ENCODE data around the gene RNU6-1.

RNU6-1 gene

GRCh38 chr15:67839929-67840748 is at the start of gene RNU6-1:
Gene RNU6-1, minus strand, starts transcription at chr15:67840045.
- peak; percentile 94 to 96 for DNase-seq

- no peak for DNase-seq
These were observed 47.9 kb upstream of the RNU6-1 start for GRCh38 chr15:67887776-67888175.

GRCh38 chr15:67885861-67886260 is 46.0 kb upstream of the RNU6-1 start:
- no peak for DNase-seq

- DNase-seq: no peak
These were observed 45.3 kb upstream of the RNU6-1 start for GRCh38 chr15:67885175-67885523.

GRCh38 chr15:67884514-67885174 is 44.8 kb upstream of the RNU6-1 start:
- DNase-seq: peak; percentile 59 to 68

- no peak for DNase-seq
These were observed 44.2 kb upstream of the RNU6-1 start for GRCh38 chr15:67884009-67884408.

- DNase-seq: no peak
These were observed 43.5 kb upstream of the RNU6-1 start for GRCh38 chr15:67883234-67883773.

GRCh38 chr15:67882487-67883233 is 42.8 kb upstream of the RNU6-1 start:
- no peak for DNase-seq

GRCh38 chr15:67880651-67881182 is 40.9 kb upstream of the RNU6-1 start:
- no peak for DNase-seq

- DNase-seq: no peak
These were observed 39.7 kb upstream of the RNU6-1 start for GRCh38 chr15:67879440-67880129.

GRCh38 chr15:67878712-67879206 is 38.9 kb upstream of the RNU6-1 start:
- no peak for DNase-seq

GRCh38 chr15:67873777-67874176 is 33.9 kb upstream of the RNU6-1 start:
- no peak for DNase-seq

GRCh38 chr15:67870868-67871408 is 31.1 kb upstream of the RNU6-1 start:
- no peak for DNase-seq

GRCh38 chr15:67869701-67870100 is 29.9 kb upstream of the RNU6-1 start:
- no peak for DNase-seq

- no peak for DNase-seq
These were observed 25.9 kb upstream of the RNU6-1 start for GRCh38 chr15:67865766-67866165.

GRCh38 chr15:67865331-67865730 is 25.5 kb upstream of the RNU6-1 start:
- no peak for DNase-seq

GRCh38 chr15:67863442-67863987 is 23.7 kb upstream of the RNU6-1 start:
- peak; percentile 72 to 78 for DNase-seq

GRCh38 chr15:67862750-67863441 is 23.1 kb upstream of the RNU6-1 start:
- no peak for DNase-seq

- DNase-seq: no peak
These were observed 22.1 kb upstream of the RNU6-1 start for GRCh38 chr15:67861983-67862382.

- DNase-seq: no peak
These were observed 19.6 kb upstream of the RNU6-1 start for GRCh38 chr15:67859331-67859946.

GRCh38 chr15:67857220-67857619 is 17.4 kb upstream of the RNU6-1 start:
- no peak for DNase-seq

Measured in activated CD4-positive, alpha-beta T cell treated with anti-CD3 and anti-CD28 coated beads, Interleukin-2, amount 50 U/mL, for 48 hours (primary cell).